DND-41 (cell line): ENCODE measurements around the gene DOCK4.

Experiments
- ATAC-seq: fragments of 200-7000 bp; cut with Tn5 transposase; 3 replicates; pipeline ENCODE4 v1.9.1; 2021; ENCODE audit warnings: low read depth; ENCODE audit not compliant: insufficient read depth
- DNase-seq: peaks from one replicate; pipeline ENCODE4 v3.0.0-alpha.2; 2020
- H2AFZ ChIP-seq: 2 replicates; pipeline ENCODE4 v1.6.0; 2012; ENCODE audit warnings: low read depth, low read length
- H3K27ac ChIP-seq: 2 replicates; pipeline ENCODE4 v1.5.1; 2012; ENCODE audit warnings: low read length, inconsistent platforms
- H3K27me3 ChIP-seq: fragments of 200-600 bp; sonication (generic); 2 replicates; pipeline ENCODE4 v1.6.0; 2012; ENCODE audit warnings: low read length, mild to moderate bottlenecking, inconsistent platforms; ENCODE audit not compliant: insufficient read depth, poor library complexity
- H3K36me3 ChIP-seq: 2 replicates; pipeline ENCODE4 v1.5.1; 2012; ENCODE audit warnings: low read length, inconsistent platforms; ENCODE audit not compliant: insufficient read depth
- H3K4me1 ChIP-seq: 2 replicates; pipeline ENCODE4 v1.5.1; 2012; ENCODE audit warnings: mild to moderate bottlenecking, low read length; ENCODE audit not compliant: insufficient read depth
- H3K4me2 ChIP-seq: 2 replicates; pipeline ENCODE4 v1.6.0; 2012; ENCODE audit warnings: mild to moderate bottlenecking, moderate library complexity, low read length, inconsistent platforms; ENCODE audit not compliant: insufficient read depth
- H3K4me3 ChIP-seq, 2 experiments: fragments of 200-600 bp in 1 of 2; shearing (Covaris generic) in 1 of 2; 2 replicates each; pipeline ENCODE4 v1.5.1; 2012 to 2016; ENCODE audit warnings: inconsistent platforms in 2 of 2, low read length in 2 of 2, mild to moderate bottlenecking in 2 of 2, low read depth in 1 of 2, moderate library complexity in 1 of 2
- H3K79me2 ChIP-seq: 2 replicates; pipeline ENCODE4 v1.6.0; 2012; ENCODE audit warnings: low read length, inconsistent platforms; ENCODE audit not compliant: insufficient read depth
- H3K9ac ChIP-seq: 2 replicates; pipeline ENCODE4 v1.6.0; 2012; ENCODE audit warnings: low read depth, mild to moderate bottlenecking, inconsistent platforms, low read length, moderate library complexity
- H3K9me3 ChIP-seq: 2 replicates; pipeline ENCODE4 v1.5.1; 2012; ENCODE audit warnings: low read length, moderate library complexity, mild to moderate bottlenecking, inconsistent platforms; ENCODE audit not compliant: insufficient read depth, severe bottlenecking
- H4K20me1 ChIP-seq: 2 replicates; pipeline ENCODE4 v1.6.0; 2012; ENCODE audit warnings: low read length; ENCODE audit not compliant: insufficient read depth
- CTCF ChIP-seq: IDR thresholded peaks from 2 replicates; pipeline ENCODE4 v1.5.1; 2012; ENCODE audit warnings: borderline replicate concordance, low read length, moderate library complexity, mild to moderate bottlenecking; ENCODE audit not compliant: poor library complexity, severe bottlenecking; ENCODE audit errors: extremely low read depth
- EZH2 ChIP-seq: IDR thresholded peaks from 3 replicates; pipeline ENCODE4 v1.6.1; 2012; ENCODE audit warnings: borderline replicate concordance, low read depth, mild to moderate bottlenecking, moderate library complexity, low read length, inconsistent platforms; ENCODE audit not compliant: severe bottlenecking

The DOCK4 gene

GRCh38 chr7:111796671-111797070 lies 409.5 kb downstream of the DOCK4 start:
- H3K36me3 ChIP-seq = no peaks in the 10 kb centered on the region
- H3K9ac ChIP-seq = no peak overlapping the region
- no peaks in the 10 kb centered on the region for H3K4me1 ChIP-seq
- H4K20me1 ChIP-seq = no peaks in the 10 kb centered on the region
- no peaks in the 10 kb centered on the region for H3K27me3 ChIP-seq
- DNase-seq = peak; percentile 35
- H3K79me2 ChIP-seq = no peaks in the 10 kb centered on the region
- no peak; the same call in 2 of the 3 replicates for ATAC-seq
- H2AFZ ChIP-seq = no peak overlapping the region
- no peak overlapping the region for H3K4me3 ChIP-seq
- TF ChIP-seq CTCF = no peak
- TF ChIP-seq EZH2 = no peak
- H3K27ac ChIP-seq = no peak overlapping the region
- H3K4me2 ChIP-seq = no peak overlapping the region
- H3K9me3 ChIP-seq = peaks cover 54% of the 10 kb centered on the region

- H3K4me2 ChIP-seq = no peak overlapping the region
- no peak for DNase-seq
- TF ChIP-seq CTCF (no peak), EZH2 (no peak)
Observed at GRCh38 chr7:111789870-111790269, 416.3 kb downstream of the DOCK4 start.

GRCh38 chr7:111789048-111789320 lies 417.2 kb downstream of the DOCK4 start:
- DNase-seq (no peak), ATAC-seq (no peak)
- no peak for TF ChIP-seq CTCF
- no peak for TF ChIP-seq EZH2
- Histone ChIP-seq H3K4me3 (no peak overlapping the region), H3K9ac (no peak overlapping the region), H4K20me1 (no peaks in the 10 kb centered on the region), H2AFZ (no peak overlapping the region), H3K79me2 (no peaks in the 10 kb centered on the region), H3K27ac (no peak overlapping the region), H3K4me2 (no peak overlapping the region), H3K27me3 (no peaks in the 10 kb centered on the region), H3K4me1 (no peaks in the 10 kb centered on the region), H3K36me3 (no peaks in the 10 kb centered on the region), H3K9me3 (peaks cover 3% of the 10 kb centered on the region)

More at GRCh38 chr7:111789870-111790269, 416.3 kb downstream of the DOCK4 start:
- Histone ChIP-seq H3K4me3 (no peak overlapping the region), H3K27me3 (no peaks in the 10 kb centered on the region), H3K27ac (no peak overlapping the region), H3K9me3 (peaks cover 10% of the 10 kb centered on the region), H3K4me1 (no peaks in the 10 kb centered on the region), H3K79me2 (no peaks in the 10 kb centered on the region), H3K9ac (no peak overlapping the region), H2AFZ (no peak overlapping the region), H4K20me1 (no peaks in the 10 kb centered on the region), H3K36me3 (no peaks in the 10 kb centered on the region)
- ATAC-seq = no peak

GRCh38 chr7:111788286-111789047 lies 417.7 kb downstream of the DOCK4 start:
- no peaks in the 10 kb centered on the region for H4K20me1 ChIP-seq
- H3K9me3 ChIP-seq = peaks cover 3% of the 10 kb centered on the region
- no peaks in the 10 kb centered on the region for H3K4me1 ChIP-seq
- no peak overlapping the region for H3K4me2 ChIP-seq
- H2AFZ ChIP-seq = no peak overlapping the region
- ATAC-seq = no peak
- TF ChIP-seq CTCF (no peak), EZH2 (no peak)
- H3K27ac ChIP-seq = no peak overlapping the region
- no peak for DNase-seq
- no peaks in the 10 kb centered on the region for H3K36me3 ChIP-seq
- H3K4me3 ChIP-seq = no peak overlapping the region
- no peaks in the 10 kb centered on the region for H3K27me3 ChIP-seq
- H3K9ac ChIP-seq = no peak overlapping the region
- no peaks in the 10 kb centered on the region for H3K79me2 ChIP-seq
